Endothelial cell of umbilical vein (primary cell): ENCODE measurements around the gene OTX2. TPM values are rescaled to one million over a fixed set of nuclear protein-coding genes. Genes with fewer than 3 reads are reported as not detected.

Experiments used
- BruUV-seq: library from RNA; stranded (reverse); fragments of 400-500 nt; replicated peaks from 2 replicates; lab custom pipeline; 2021; lab: Mats Ljungman, UMichigan
- CTCF ChIA-PET: fragments of 300-600, 350-600 bp; sonication (Branson Sonifier 250); formaldehyde crosslinking; loops from one replicate; lab custom pipeline; 2021; ENCODE audit warnings: antibody characterized with exemption, inconsistent platforms; lab: Charles Lee
- POLR2A ChIA-PET: fragments of 300-600, 350-600 bp; sonication (Branson Sonifier 250); formaldehyde crosslinking; loops from one replicate; lab custom pipeline; 2021; ENCODE audit warnings: antibody characterized with exemption, inconsistent platforms; lab: Charles Lee
- DNase-seq: peaks from one replicate; pipeline ENCODE4 v3.0.0-alpha.2; 2011; ENCODE audit warnings: low read depth, low spot score
- FAIRE-seq: peaks from 2 replicates; lab custom pipeline; 2011; peaks lifted over from hg19 to GRCh38; lab: Jason Lieb, UNC
- H2AFZ ChIP-seq: 2 replicates; pipeline ENCODE4 v1.6.0; 2012; ENCODE audit warnings: low read depth, low read length, control low read depth, inconsistent platforms
- H3K27ac ChIP-seq: 2 replicates; pipeline ENCODE4 v1.5.1; 2011; ENCODE audit warnings: low read depth, mild to moderate bottlenecking, control low read depth, low read length, moderate library complexity; ENCODE audit not compliant: insufficient read depth
- H3K27me3 ChIP-seq, 2 experiments: 2 replicates each; pipeline versions ENCODE4 v1.6.0 to v1.6.1; 2011; ENCODE audit warnings: low read length in 2 of 2, mixed read lengths in 1 of 2; ENCODE audit not compliant: control insufficient read depth in 2 of 2, insufficient read depth in 2 of 2
- H3K36me3 ChIP-seq, 2 experiments: 2 replicates in 1 of 2; 3 replicates in 1 of 2; pipeline ENCODE4 v1.5.1; 2011; ENCODE audit warnings: low read length in 2 of 2, mild to moderate bottlenecking in 1 of 2, moderate library complexity in 1 of 2; ENCODE audit not compliant: control insufficient read depth in 2 of 2, insufficient read depth in 2 of 2; ENCODE audit errors: extremely low read depth in 1 of 2
- H3K4me1 ChIP-seq: 3 replicates; pipeline ENCODE4 v1.5.1; 2011; ENCODE audit warnings: mild to moderate bottlenecking, low read length; ENCODE audit not compliant: control insufficient read depth, insufficient read depth; ENCODE audit errors: extremely low read depth
- H3K4me2 ChIP-seq: 2 replicates; pipeline ENCODE4 v1.6.1; 2011; ENCODE audit warnings: low read length, control low read depth, mixed read lengths; ENCODE audit not compliant: insufficient read depth
- H3K4me3 ChIP-seq, 3 experiments: fragments of 200-600 bp in 1 of 3; sonication (generic), shearing (Covaris generic) in 1 of 3; replicated peaks in 1 of 3; 2 replicates each; pipeline ENCODE4 v1.5.1; 2011 to 2016; ENCODE audit warnings: control low read depth in 3 of 3, low read length in 3 of 3, mild to moderate bottlenecking in 2 of 3, inconsistent platforms in 1 of 3, low read depth in 1 of 3, moderate library complexity in 1 of 3; ENCODE audit not compliant: insufficient read depth in 1 of 3
- H3K79me2 ChIP-seq: 2 replicates; pipeline ENCODE4 v1.6.0; 2012; ENCODE audit warnings: low read length, inconsistent platforms; ENCODE audit not compliant: control insufficient read depth, insufficient read depth
- H3K9ac ChIP-seq: replicated peaks from 2 replicates; pipeline ENCODE3; 2011; ENCODE audit warnings: low read length, control low read depth; ENCODE audit not compliant: insufficient read depth; ENCODE audit errors: extremely low read depth
- H3K9me1 ChIP-seq: replicated peaks from 3 replicates; pipeline ENCODE4 v1.6.0; 2011; ENCODE audit warnings: mild to moderate bottlenecking, low read length; ENCODE audit not compliant: control insufficient read depth, insufficient read depth; ENCODE audit errors: extremely low read depth
- H3K9me3 ChIP-seq: replicated peaks from 2 replicates; pipeline ENCODE4 v1.5.1; 2012; ENCODE audit warnings: low read length, inconsistent platforms; ENCODE audit not compliant: control insufficient read depth, insufficient read depth
- H4K20me1 ChIP-seq: replicated peaks from 2 replicates; pipeline ENCODE3; 2011; ENCODE audit warnings: mild to moderate bottlenecking, low read length; ENCODE audit not compliant: control insufficient read depth, insufficient read depth; ENCODE audit errors: extremely low read depth
- EZH2 ChIP-seq: IDR thresholded peaks from 2 replicates; pipeline ENCODE4 v1.6.1; 2012; ENCODE audit warnings: borderline replicate concordance, low read depth, mild to moderate bottlenecking, moderate library complexity, low read length, inconsistent platforms; ENCODE audit not compliant: severe bottlenecking
- FOS ChIP-seq: IDR thresholded peaks from 2 replicates; pipeline ENCODE4 v1.6.1; 2011; ENCODE audit warnings: mild to moderate bottlenecking, low read length, moderate library complexity, borderline replicate concordance; ENCODE audit not compliant: insufficient read depth
- GATA2 ChIP-seq: IDR thresholded peaks from 2 replicates; pipeline ENCODE4 v1.7.0; 2011; ENCODE audit warnings: low read depth, mild to moderate bottlenecking, moderate library complexity, mixed read lengths, low read length; ENCODE audit not compliant: insufficient read length, insufficient read depth
- JUN ChIP-seq: IDR thresholded peaks from 2 replicates; pipeline ENCODE4 v1.6.1; 2011; ENCODE audit warnings: borderline replicate concordance, low read depth; ENCODE audit not compliant: insufficient read length, insufficient read depth
- MYC ChIP-seq: IDR thresholded peaks from one replicate; pipeline ENCODE4 v1.6.1; 2011; ENCODE audit warnings: mild to moderate bottlenecking, low read depth, low read length
- POLR2A ChIP-seq: IDR thresholded peaks from 2 replicates; pipeline ENCODE4 v1.6.1; 2012; ENCODE audit warnings: low read depth, mild to moderate bottlenecking, control low read depth, low read length
- POLR2AphosphoS5 ChIP-seq: IDR thresholded peaks from 2 replicates; pipeline ENCODE4 v1.6.1; 2012; ENCODE audit warnings: low read depth, mild to moderate bottlenecking, control low read depth, low read length, moderate library complexity; ENCODE audit not compliant: insufficient read depth
- dilution Hi-C: fragments of 300-500 bp; cut with MboI; formaldehyde crosslinking; loops from one replicate; pipeline ENCODE4 v1.15.0; 2019; ENCODE audit warnings: low sequenced_read_pairs; ENCODE audit not compliant: extremely low pct_ligation_motif_present
- intact Hi-C: fragments of 100-400 bp; cut with micrococcal nuclease; formaldehyde crosslinking; loops from one replicate; pipeline ENCODE4 v1.10.0; 2022
- polyA plus RNA-seq, 4 experiments: library from polyadenylated mRNA; depleted of rRNA in 3 of 4; stranded (reverse) in 3 of 4; unstranded in 1 of 4; fragments of >200 nt; gene quantifications; 2 replicates each; pipeline versions ENCODE4 v1.2.1 to v1.2.3, GENCODE V29; 2011 to 2012; ENCODE audit warnings: missing spikeins in 1 of 4
- total RNA-seq: library from RNA; stranded (reverse); gene quantifications from 2 replicates; pipeline ENCODE4 v1.2.3, GENCODE V29; 2021
- TF ChIP-seq, protein P1 (sequence below): IDR thresholded peaks from 2 replicates; pipeline ENCODE4 v1.6.1; 2011; ENCODE audit not compliant: insufficient read depth, insufficient read length
- TF ChIP-seq, protein P2 (sequence below), 2 donors: IDR thresholded peaks; 1 replicate in 1 of 2; 2 replicates in 1 of 2; pipeline ENCODE4 v1.5.1; 2011; ENCODE audit warnings: low read length in 2 of 2, mild to moderate bottlenecking in 2 of 2, moderate library complexity in 2 of 2, control low read depth in 1 of 2, inconsistent platforms in 1 of 2, low read depth in 1 of 2; ENCODE audit not compliant: insufficient read depth in 1 of 2; ENCODE audit errors: extremely low read depth in 1 of 2

Gene OTX2
- total and polyA plus RNA-seq, 2 donors (not counting 3 experiments of a cell fraction or from before 2014, with no cell fraction given) = not detected

DNA sequence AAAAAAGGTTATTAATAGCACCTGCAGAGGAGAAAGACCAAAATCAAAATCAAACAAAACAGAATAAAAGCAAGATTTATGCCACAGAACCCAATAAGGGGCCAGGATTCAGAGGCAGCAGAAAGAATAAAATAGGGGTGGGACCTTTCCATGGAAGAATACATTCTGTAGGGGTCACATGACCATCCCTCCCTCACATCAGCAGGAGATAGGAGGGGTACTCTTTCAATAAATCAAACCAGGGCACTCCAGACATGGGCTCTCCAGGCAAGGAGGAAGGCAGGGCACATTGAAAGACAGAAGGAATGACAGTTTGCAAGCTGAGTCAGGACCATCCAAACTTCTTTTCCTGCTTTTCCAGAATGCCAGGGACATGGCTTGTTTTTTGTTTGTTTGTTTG is 39.8 kb downstream of the OTX2 start:
- CTCF ChIA-PET = no interaction called here
- BruUV-seq = no TSS peak

More for the DNA sequence above, 39.8 kb downstream of the OTX2 start:
- Histone ChIP-seq H4K20me1 (no peaks in the 10 kb centered on the region), H3K27ac (no peak overlapping the region), H3K79me2 (no peaks in the 10 kb centered on the region), H3K9me1 (no peaks in the 10 kb centered on the region), H3K4me3 (no peak overlapping the region), H3K27me3 (no peaks in the 10 kb centered on the region), H3K9me3 (no peaks in the 10 kb centered on the region), H3K4me2 (no peak overlapping the region), H3K9ac (no peak overlapping the region), H3K4me1 (no peaks in the 10 kb centered on the region), H3K36me3 (no peaks in the 10 kb centered on the region), H2AFZ (no peak overlapping the region)
- DNase-seq (no peak), FAIRE-seq (no peak)
- intact Hi-C loops = no loop called here
- POLR2A ChIA-PET = no interaction called here
- dilution Hi-C loops = no loop called here
- no peak for TF ChIP-seq JUN
- TF ChIP-seq MYC = no peak
- no peak for TF ChIP-seq GATA2
- TF ChIP-seq POLR2A = no peak
- TF ChIP-seq, protein P1, sequence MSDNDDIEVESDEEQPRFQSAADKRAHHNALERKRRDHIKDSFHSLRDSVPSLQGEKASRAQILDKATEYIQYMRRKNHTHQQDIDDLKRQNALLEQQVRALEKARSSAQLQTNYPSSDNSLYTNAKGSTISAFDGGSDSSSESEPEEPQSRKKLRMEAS = no peak
- TF ChIP-seq FOS = no peak
- no peak for TF ChIP-seq POLR2AphosphoS5
- no peak for TF ChIP-seq EZH2
- TF ChIP-seq, protein P2, sequence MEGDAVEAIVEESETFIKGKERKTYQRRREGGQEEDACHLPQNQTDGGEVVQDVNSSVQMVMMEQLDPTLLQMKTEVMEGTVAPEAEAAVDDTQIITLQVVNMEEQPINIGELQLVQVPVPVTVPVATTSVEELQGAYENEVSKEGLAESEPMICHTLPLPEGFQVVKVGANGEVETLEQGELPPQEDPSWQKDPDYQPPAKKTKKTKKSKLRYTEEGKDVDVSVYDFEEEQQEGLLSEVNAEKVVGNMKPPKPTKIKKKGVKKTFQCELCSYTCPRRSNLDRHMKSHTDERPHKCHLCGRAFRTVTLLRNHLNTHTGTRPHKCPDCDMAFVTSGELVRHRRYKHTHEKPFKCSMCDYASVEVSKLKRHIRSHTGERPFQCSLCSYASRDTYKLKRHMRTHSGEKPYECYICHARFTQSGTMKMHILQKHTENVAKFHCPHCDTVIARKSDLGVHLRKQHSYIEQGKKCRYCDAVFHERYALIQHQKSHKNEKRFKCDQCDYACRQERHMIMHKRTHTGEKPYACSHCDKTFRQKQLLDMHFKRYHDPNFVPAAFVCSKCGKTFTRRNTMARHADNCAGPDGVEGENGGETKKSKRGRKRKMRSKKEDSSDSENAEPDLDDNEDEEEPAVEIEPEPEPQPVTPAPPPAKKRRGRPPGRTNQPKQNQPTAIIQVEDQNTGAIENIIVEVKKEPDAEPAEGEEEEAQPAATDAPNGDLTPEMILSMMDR (IDR thresholded peaks at IDR 0.05; ENCODE audit: extremely low read depth in 1 of 2, insufficient read depth in 1 of 2, low read depth in 1 of 2, low read length in 2 of 2) = no peak
